Measurements from ENCODE around the gene BICD1.
"Not testable (repeated sequence)": the region's sequence is repeated elsewhere in the genome, so short reads cannot be mapped to it uniquely, and the experiment has no call there.

BICD1 gene

GRCh38 chr12:32196250-32197198, 89.9 kb downstream of the BICD1 start:
- no peak for DNase-seq

- DNase-seq, result no peak
Measured at GRCh38 chr12:32197421-32197820, 90.8 kb downstream of the BICD1 start.

- peak; percentile 33 for DNase-seq
Measured at GRCh38 chr12:32198555-32198954, 91.9 kb downstream of the BICD1 start.

GRCh38 chr12:32201096-32201495, 94.4 kb downstream of the BICD1 start:
- no peak for DNase-seq

GRCh38 chr12:32201976-32202375, 95.3 kb downstream of the BICD1 start:
- DNase-seq, result no peak

- DNase-seq, result no peak
Measured at GRCh38 chr12:32205731-32206130, 99.1 kb downstream of the BICD1 start.

GRCh38 chr12:32208355-32208754, 101.7 kb downstream of the BICD1 start:
- no peak for DNase-seq

GRCh38 chr12:32211066-32211899, 104.6 kb downstream of the BICD1 start:
- no peak for DNase-seq

GRCh38 chr12:32211900-32212156, 105.2 kb downstream of the BICD1 start:
- DNase-seq, result no peak

GRCh38 chr12:32214723-32215122, 108.1 kb downstream of the BICD1 start:
- DNase-seq, result no peak

- DNase-seq, result peak; percentile 98
Measured at GRCh38 chr12:32217354-32218310, 111.0 kb downstream of the BICD1 start.

GRCh38 chr12:32223941-32224340, 117.3 kb downstream of the BICD1 start:
- DNase-seq, result no peak

- no peak for DNase-seq
Measured at GRCh38 chr12:32226768-32227167, 120.1 kb downstream of the BICD1 start.

GRCh38 chr12:32229971-32230612, 123.4 kb downstream of the BICD1 start:
- no peak for DNase-seq

- no peak for DNase-seq
Measured at GRCh38 chr12:32230613-32230993, 124.0 kb downstream of the BICD1 start.

GRCh38 chr12:32231361-32231760, 124.7 kb downstream of the BICD1 start:
- not testable (repeated sequence) for DNase-seq

GRCh38 chr12:32233568-32233967, 126.9 kb downstream of the BICD1 start:
- DNase-seq, result no peak

- no peak for DNase-seq
Measured at GRCh38 chr12:32235251-32235650, 128.6 kb downstream of the BICD1 start.

GRCh38 chr12:32240162-32240561, 133.5 kb downstream of the BICD1 start:
- no peak for DNase-seq

- DNase-seq, result peak; percentile 6
Measured at GRCh38 chr12:32240831-32241230, 134.2 kb downstream of the BICD1 start.

- no peak for DNase-seq
Measured at GRCh38 chr12:32242641-32243040, 136.0 kb downstream of the BICD1 start.

- no peak for DNase-seq
Measured at GRCh38 chr12:32248441-32249140, 141.9 kb downstream of the BICD1 start.

Data from kidney glomerular epithelial cell (primary cell).